Adipocyte (in vitro differentiated cells): ENCODE results near the gene NADSYN1.
"Not testable (repeated sequence)": the region's sequence is repeated elsewhere in the genome, so short reads cannot be mapped to it uniquely, and the experiment has no call there.

Source experiments
- DNase-seq: peaks from one replicate; pipeline ENCODE4 v3.0.0-alpha.2; 2015; ENCODE audit warnings: low read depth
- H3K27me3 ChIP-seq: replicated peaks from 2 replicates; pipeline ENCODE4 v1.7.0; 2013; ENCODE audit warnings: mild to moderate bottlenecking, low read length, moderate library complexity; ENCODE audit not compliant: control insufficient read depth, insufficient read depth
- H3K36me3 ChIP-seq: 2 replicates; pipeline ENCODE4 v1.7.0; 2013; ENCODE audit warnings: low read length, mild to moderate bottlenecking, moderate library complexity; ENCODE audit not compliant: control insufficient read depth, insufficient read depth, severe bottlenecking
- H3K4me1 ChIP-seq: 2 replicates; pipeline ENCODE4 v1.7.0; 2013; ENCODE audit warnings: mild to moderate bottlenecking, low read length, moderate library complexity; ENCODE audit not compliant: control insufficient read depth, insufficient read depth
- H3K4me3 ChIP-seq: 2 replicates; pipeline ENCODE4 v1.7.0; 2013; ENCODE audit warnings: mild to moderate bottlenecking, low read length, moderate library complexity
- H3K9ac ChIP-seq: 2 replicates; pipeline ENCODE4 v1.7.0; 2013; ENCODE audit warnings: mild to moderate bottlenecking, low read length, moderate library complexity
- H3K9me3 ChIP-seq: 2 replicates; pipeline ENCODE4 v1.7.0; 2013; ENCODE audit warnings: mild to moderate bottlenecking, low read length, moderate library complexity; ENCODE audit not compliant: control insufficient read depth

NADSYN1 gene

DNA sequence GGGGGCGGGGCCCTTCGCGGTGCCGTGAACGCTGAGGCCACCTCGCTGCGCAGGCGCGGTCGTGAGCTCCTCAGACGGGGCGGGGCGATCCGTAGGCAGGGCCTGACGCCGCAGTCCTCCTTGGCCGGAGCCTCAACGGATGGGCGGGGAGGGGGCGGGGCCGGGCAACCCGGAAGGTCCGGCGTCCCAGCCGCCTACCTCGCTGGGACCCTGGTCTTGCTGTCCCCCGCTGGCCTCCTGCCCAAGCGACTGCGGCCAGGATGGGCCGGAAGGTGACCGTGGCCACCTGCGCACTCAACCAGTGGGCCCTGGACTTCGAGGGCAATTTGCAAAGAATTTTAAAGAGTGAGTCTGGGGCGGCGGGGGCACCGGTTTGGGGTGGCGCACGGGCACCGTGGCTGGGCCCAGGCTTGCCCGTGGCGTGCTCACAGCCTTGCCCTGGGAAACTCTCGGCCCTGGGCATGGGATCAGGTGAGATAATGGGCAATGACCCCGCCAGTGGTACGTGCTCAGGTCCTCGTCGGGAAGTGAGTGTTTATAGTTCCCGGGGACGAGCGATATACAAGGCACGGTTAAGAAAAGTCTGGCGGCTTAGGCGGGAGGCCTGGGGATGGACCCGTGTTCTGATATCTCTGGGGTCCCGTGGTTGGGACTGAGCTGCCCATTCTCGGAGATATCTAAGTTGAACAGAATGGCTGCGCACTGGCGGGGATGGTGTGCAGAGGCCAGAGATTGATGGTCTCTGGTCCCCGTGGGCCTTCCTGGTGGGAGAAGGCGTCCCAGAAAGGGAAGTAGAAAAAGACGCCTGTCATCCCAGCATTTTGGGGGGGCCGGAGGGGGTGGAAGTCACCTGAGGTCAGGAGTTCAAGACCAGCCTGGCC lies at the start of gene NADSYN1:
Gene NADSYN1 (plus strand): TSS at position 167 of the 881 bp plus-strand sequence. CDS start 94 bp downstream, at position 261.
- Histone ChIP-seq H3K9ac (peak within 1 kb of the TSS; percentile 90), H3K4me1 (peaks cover 33% of the 10 kb centered on the region), H3K27me3 (no peaks in the 10 kb centered on the region), H3K4me3 (peak within 1 kb of the TSS; percentile 90), H3K9me3 (no peaks in the 10 kb centered on the region), H3K36me3 (peaks cover 35% of the 10 kb centered on the region)
- DNase-seq: peak; percentile 99

DNA sequence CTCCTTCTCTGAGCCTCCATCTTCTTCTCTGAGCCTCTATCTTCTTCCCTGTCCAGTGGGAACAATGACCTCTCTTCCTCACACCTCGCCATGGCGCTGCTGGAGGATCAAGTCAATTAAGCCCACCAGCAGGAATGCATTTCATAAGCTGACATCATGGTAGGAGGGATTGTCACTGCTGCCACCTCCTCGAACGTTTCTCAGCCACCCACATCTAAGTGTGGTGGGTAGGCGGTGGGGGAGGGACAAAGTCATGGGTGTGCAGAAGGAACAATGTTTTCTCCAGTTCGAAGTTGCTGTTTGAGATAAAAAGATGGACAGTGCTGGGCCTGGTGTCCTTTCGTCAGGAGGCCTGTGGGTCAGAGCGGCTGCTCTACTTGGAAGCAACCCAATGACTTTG lies 48.8 kb upstream of the NADSYN1 start:
- Histone ChIP-seq H3K9me3 (peaks cover 6% of the 10 kb centered on the region), H3K4me1 (no peaks in the 10 kb centered on the region), H3K36me3 (no peaks in the 10 kb centered on the region), H3K4me3 (no peak overlapping the region), H3K27me3 (peaks cover 56% of the 10 kb centered on the region), H3K9ac (no peak overlapping the region)
- no peak for DNase-seq

DNA sequence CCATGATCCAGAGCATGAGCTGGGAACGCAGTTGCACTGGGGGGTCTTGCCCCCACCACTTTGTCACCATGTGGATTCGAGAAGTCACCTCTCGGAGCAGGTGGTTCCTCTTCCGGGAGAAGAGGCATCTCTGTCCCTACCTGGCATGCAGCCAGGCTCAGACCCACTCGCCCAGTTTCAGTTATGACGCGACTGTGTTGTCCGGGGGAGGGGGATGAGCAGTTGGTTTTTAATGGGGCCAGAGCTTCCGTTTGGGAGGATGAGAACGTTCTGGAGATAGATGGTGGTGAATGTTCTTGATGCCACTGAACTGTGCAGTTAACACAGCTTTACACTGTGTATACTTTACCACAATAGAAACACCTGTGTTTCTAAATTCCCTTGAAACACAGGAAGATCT lies 46.3 kb upstream of the NADSYN1 start:
- Histone ChIP-seq H3K27me3 (peaks cover 40% of the 10 kb centered on the region), H3K4me3 (no peak overlapping the region), H3K4me1 (no peaks in the 10 kb centered on the region), H3K36me3 (no peaks in the 10 kb centered on the region), H3K9ac (no peak overlapping the region), H3K9me3 (peaks cover 6% of the 10 kb centered on the region)
- no peak for DNase-seq

DNA sequence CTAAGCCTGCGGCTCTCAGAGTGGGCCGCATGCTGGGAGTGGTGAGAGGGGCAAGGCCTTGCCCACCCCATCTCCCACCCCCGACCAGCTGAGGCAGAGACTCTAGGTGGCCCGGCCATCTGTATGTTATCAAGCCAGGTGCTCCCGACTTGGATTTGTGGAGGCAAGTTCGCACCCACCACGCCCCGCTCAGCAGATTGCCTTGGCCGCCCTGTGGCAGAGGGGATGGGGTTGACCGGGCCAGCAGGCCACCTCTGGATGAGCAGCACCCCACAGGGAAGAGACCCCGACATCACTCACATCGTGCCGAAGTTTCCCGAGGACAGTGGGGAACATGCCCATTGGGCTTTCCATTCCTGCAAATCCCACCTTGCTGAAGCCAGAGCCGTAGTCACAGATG lies 45.6 kb upstream of the NADSYN1 start:
- H3K4me3 ChIP-seq: no peak overlapping the region
- peaks cover 46% of the 10 kb centered on the region for H3K27me3 ChIP-seq
- peaks cover 6% of the 10 kb centered on the region for H3K9me3 ChIP-seq
- DNase-seq: no peak
- H3K9ac ChIP-seq: no peak overlapping the region
- H3K36me3 ChIP-seq: no peaks in the 10 kb centered on the region
- no peaks in the 10 kb centered on the region for H3K4me1 ChIP-seq

DNA sequence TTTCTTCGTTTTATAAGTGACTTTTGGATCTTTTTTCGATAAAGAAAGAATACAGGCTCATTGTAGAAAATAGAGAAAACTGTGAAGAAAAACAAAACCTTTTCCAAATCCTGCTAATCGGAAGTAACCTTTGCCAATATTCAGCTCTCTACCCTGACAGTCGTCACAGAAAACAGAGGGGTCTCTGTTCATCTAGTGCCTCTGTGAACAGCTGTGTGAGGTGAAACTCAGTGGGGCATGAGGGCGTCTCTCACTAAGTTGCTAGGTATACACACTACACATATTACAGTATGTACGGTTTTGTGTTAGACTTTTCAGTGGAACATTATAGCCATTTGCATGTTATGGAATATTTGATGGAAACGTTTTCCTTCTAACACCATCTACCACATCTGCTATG lies 44.2 kb upstream of the NADSYN1 start:
- H3K27me3 ChIP-seq: peaks cover 53% of the 10 kb centered on the region
- H3K4me1 ChIP-seq: no peaks in the 10 kb centered on the region
- H3K9ac ChIP-seq: no peak overlapping the region
- peaks cover 2% of the 10 kb centered on the region for H3K9me3 ChIP-seq
- DNase-seq: no peak
- no peak overlapping the region for H3K4me3 ChIP-seq
- H3K36me3 ChIP-seq: no peaks in the 10 kb centered on the region

DNA sequence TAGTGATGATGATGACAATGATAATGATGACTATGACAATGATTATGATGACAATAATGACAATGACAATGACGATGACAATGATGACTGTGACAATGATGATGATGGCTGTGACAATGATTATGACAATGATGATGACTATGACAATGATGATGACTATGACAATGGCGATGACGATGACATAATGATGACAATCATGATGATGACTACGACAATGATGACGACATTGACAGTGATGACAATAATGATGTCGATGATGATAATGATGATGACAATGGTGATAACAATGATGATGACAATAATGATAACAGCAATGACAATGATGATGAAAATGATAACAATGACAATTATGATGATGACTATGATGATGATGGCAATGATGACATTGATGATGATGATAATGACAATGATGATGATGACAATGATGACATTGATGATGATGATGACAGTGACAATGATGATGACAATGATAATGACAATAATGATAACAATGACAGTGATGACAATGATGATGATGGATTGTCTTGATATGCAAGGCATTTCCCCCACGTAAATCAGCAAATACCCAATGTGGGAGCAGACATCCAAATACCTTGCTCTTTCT lies 42.5 kb upstream of the NADSYN1 start:
- no peak for DNase-seq
- Histone ChIP-seq H3K9me3 (no peaks in the 10 kb centered on the region), H3K4me3 (no peak overlapping the region), H3K36me3 (no peaks in the 10 kb centered on the region), H3K9ac (no peak overlapping the region), H3K4me1 (no peaks in the 10 kb centered on the region), H3K27me3 (peaks cover 60% of the 10 kb centered on the region)

DNA sequence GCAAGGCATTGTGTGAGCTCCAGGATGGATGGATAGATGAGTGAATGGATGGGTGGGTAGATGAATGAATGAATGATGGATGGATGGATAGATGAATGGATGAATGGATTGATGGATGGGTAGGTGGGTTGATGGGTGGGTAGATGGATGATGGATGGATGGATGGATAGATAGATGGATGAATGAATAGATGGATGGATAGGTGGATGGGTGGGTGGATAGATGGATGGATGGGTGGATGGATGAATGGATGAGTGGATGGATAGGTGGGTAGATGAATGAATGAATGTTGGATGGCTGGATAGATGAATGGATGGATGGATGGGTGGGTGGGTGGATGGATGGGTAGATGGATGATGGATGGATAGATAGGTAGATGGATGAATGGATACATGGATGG lies 38.4 kb upstream of the NADSYN1 start:
- Histone ChIP-seq H3K9ac (no peak overlapping the region), H3K36me3 (no peaks in the 10 kb centered on the region), H3K4me1 (no peaks in the 10 kb centered on the region), H3K27me3 (peaks cover 57% of the 10 kb centered on the region), H3K4me3 (no peak overlapping the region), H3K9me3 (no peaks in the 10 kb centered on the region)
- no peak for DNase-seq

DNA sequence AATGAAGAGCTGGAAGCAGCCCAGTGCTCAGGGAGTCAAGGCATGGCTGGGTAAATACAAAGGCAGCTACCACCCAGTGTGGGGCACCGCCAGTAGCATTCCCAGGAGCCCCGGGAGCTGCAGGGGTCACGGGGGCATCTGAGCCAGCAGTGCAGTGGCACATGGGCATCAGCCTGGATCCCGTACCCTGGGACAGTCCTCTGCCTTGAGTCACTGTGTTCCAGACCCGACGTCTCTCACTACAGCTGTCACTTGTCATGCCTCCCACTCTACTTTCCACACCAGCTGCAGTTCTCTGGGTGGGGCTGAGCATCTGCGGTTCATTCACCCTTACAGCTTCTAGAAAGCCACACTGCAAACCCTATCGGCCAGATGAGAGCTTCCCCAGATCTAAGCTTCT lies 34.4 kb upstream of the NADSYN1 start:
- Histone ChIP-seq H3K36me3 (no peaks in the 10 kb centered on the region), H3K9ac (no peak overlapping the region), H3K27me3 (peaks cover 63% of the 10 kb centered on the region), H3K4me3 (no peak overlapping the region), H3K4me1 (no peaks in the 10 kb centered on the region), H3K9me3 (no peaks in the 10 kb centered on the region)
- no peak for DNase-seq

DNA sequence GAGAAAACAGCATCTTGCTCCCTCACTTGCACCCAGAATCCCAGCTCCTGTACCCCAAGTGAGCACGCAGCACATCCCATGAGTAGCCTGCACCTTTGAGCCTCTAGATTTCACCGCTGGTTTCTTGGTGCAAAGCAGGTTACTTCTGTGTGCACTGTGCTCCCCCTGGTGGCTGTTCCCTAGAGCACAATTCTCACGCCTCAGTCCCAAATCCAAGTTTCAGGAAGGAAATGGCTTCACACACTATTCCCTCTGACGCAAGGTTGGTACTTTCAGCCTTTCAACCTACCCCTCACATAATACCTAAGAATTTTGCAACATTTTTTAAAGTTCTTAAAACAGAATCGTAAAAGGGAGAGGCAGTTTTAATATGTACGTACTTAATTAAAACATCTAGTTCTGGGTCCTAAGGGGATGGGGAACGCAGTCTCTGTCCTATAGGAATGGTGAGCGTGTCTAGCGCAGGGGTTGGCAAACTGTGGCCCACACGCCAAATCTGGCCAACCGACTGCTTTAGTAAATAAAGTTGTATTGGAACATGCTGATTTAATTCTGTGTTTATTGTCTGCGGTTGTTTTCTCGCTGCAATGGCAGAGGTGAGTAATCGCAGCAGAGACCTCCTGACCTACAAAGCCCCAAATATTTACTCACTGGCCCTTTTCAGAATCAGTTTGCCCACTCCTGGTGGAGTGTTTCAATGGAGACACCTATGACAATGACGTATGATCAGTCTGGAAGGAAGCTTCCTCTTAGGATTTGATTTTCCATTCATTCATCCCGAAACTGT lies 32.4 kb upstream of the NADSYN1 start:
- Histone ChIP-seq H3K9ac (no peak overlapping the region), H3K9me3 (no peaks in the 10 kb centered on the region), H3K4me3 (no peak overlapping the region), H3K27me3 (peaks cover 46% of the 10 kb centered on the region), H3K4me1 (no peaks in the 10 kb centered on the region), H3K36me3 (no peaks in the 10 kb centered on the region)
- DNase-seq: peak; percentile 47

DNA sequence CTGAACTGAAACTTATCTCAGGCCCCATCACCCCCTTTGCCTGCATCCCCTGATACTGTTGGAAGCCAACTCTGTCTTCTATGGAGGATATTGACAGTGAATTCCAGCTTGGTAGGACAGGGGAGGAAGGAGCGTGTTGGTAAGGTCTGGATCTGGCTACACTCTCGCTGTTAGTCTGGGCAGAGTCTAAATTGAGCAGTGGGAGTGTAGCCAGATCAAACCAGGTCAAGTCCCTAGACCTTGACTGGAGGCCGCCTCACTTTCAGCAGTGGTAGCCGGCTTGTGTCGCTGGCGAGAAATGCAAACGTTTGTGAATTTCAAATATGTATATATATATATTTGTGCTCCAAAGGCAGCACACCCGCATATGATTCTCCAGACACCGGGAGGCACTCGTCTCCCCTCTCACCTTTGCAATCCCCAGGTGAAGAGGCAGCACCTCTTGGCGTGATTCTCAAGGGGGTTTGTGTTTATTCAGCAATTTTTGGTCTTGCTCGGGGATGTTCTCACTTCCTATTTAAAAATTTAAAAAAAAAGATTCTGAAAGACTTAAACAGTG lies 31.5 kb upstream of the NADSYN1 start:
- Histone ChIP-seq H3K36me3 (no peaks in the 10 kb centered on the region), H3K27me3 (peaks cover 38% of the 10 kb centered on the region), H3K9me3 (no peaks in the 10 kb centered on the region), H3K4me1 (no peaks in the 10 kb centered on the region), H3K4me3 (no peak overlapping the region), H3K9ac (no peak overlapping the region)
- DNase-seq: no peak

DNA sequence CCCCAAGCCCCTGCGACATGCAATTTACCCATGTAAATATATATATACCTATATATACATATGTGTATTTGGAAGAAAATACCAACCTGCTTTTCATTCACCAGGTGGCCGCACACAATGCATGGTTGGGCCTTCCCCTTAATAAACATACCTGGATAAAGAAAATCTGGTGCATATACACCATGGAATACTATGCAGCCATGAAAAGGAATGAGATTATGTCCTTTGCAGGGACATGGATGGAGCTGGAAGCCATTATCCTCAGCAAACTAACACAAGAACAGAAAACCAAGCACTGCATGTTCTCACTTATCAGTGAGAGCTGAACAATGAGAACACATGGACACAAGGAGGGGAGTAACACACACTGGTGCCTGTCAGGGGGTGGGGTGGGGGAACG lies 30.7 kb upstream of the NADSYN1 start:
- not testable (repeated sequence) for H3K4me3 ChIP-seq, H3K36me3 ChIP-seq, H3K9ac ChIP-seq, H3K4me1 ChIP-seq, DNase-seq, H3K9me3 ChIP-seq
- H3K27me3 ChIP-seq: peaks cover 33% of the 10 kb centered on the region
